ENCODE results near the gene HINT2.

Gene HINT2

GRCh38 chr9:35769763-35770162 is 45.1 kb downstream of the HINT2 start:
- ATAC-seq (ENCODE audit: low read depth), result no peak
- H3K9me3 ChIP-seq (ENCODE audit: severe bottlenecking), result no peaks in the 10 kb centered on the region

DNA sequence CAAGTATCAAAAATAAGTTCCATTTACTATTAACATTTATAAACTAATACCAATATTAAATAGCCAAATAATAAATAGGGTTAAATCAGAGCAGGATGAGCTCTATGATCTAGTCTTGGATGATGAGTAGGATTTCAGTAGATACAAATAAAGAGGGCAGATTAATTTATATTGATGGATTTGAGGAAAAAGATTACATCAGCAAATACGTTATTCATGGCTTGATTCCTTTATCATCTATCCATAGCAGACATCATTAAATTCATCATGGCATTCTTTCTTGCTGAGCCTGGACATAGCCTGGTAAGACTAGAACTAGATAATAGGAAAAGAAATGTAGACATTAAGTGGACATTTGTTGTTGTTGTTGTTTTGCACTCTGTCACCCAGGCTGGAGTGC is 47.4 kb downstream of the HINT2 start:
- DNase-seq (ENCODE audit: low spot score), result no peak
- Histone ChIP-seq H3K27ac (ENCODE audit: poor library complexity, severe bottlenecking) (no peak overlapping the region), H3K9me3 (ENCODE audit: severe bottlenecking) (no peaks in the 10 kb centered on the region), H3K4me1 (ENCODE audit: insufficient read depth, poor library complexity, severe bottlenecking) (peaks cover 16% of the 10 kb centered on the region), H3K4me3 (ENCODE audit: severe bottlenecking) (no peak overlapping the region), H3K36me3 (ENCODE audit: low read depth) (no peaks in the 10 kb centered on the region), H3K27me3 (ENCODE audit: insufficient read depth, poor library complexity, severe bottlenecking) (no peaks in the 10 kb centered on the region)
- TF ChIP-seq, protein P1, sequence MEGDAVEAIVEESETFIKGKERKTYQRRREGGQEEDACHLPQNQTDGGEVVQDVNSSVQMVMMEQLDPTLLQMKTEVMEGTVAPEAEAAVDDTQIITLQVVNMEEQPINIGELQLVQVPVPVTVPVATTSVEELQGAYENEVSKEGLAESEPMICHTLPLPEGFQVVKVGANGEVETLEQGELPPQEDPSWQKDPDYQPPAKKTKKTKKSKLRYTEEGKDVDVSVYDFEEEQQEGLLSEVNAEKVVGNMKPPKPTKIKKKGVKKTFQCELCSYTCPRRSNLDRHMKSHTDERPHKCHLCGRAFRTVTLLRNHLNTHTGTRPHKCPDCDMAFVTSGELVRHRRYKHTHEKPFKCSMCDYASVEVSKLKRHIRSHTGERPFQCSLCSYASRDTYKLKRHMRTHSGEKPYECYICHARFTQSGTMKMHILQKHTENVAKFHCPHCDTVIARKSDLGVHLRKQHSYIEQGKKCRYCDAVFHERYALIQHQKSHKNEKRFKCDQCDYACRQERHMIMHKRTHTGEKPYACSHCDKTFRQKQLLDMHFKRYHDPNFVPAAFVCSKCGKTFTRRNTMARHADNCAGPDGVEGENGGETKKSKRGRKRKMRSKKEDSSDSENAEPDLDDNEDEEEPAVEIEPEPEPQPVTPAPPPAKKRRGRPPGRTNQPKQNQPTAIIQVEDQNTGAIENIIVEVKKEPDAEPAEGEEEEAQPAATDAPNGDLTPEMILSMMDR (IDR thresholded peaks at IDR 0.05; ENCODE audit: poor library complexity, severe bottlenecking), result no peak
- ATAC-seq (ENCODE audit: low read depth), result no peak

More at GRCh38 chr9:35769763-35770162, 45.1 kb downstream of the HINT2 start:
- TF ChIP-seq, protein P1 (IDR thresholded peaks at IDR 0.05; ENCODE audit: poor library complexity, severe bottlenecking), result no peak
- Histone ChIP-seq H3K4me1 (ENCODE audit: insufficient read depth, poor library complexity, severe bottlenecking) (peaks cover 16% of the 10 kb centered on the region), H3K4me3 (ENCODE audit: severe bottlenecking) (no peak overlapping the region), H3K27ac (ENCODE audit: poor library complexity, severe bottlenecking) (no peak overlapping the region), H3K27me3 (ENCODE audit: insufficient read depth, poor library complexity, severe bottlenecking) (no peaks in the 10 kb centered on the region), H3K36me3 (ENCODE audit: low read depth) (no peaks in the 10 kb centered on the region)
- DNase-seq (ENCODE audit: low spot score), result no peak

GRCh38 chr9:35766997-35767396 is 47.8 kb downstream of the HINT2 start:
- Histone ChIP-seq H3K36me3 (ENCODE audit: low read depth) (no peaks in the 10 kb centered on the region), H3K4me3 (ENCODE audit: severe bottlenecking) (no peak overlapping the region), H3K9me3 (ENCODE audit: severe bottlenecking) (no peaks in the 10 kb centered on the region), H3K4me1 (ENCODE audit: insufficient read depth, poor library complexity, severe bottlenecking) (peaks cover 11% of the 10 kb centered on the region), H3K27me3 (ENCODE audit: insufficient read depth, poor library complexity, severe bottlenecking) (no peaks in the 10 kb centered on the region), H3K27ac (ENCODE audit: poor library complexity, severe bottlenecking) (no peak overlapping the region)
- ATAC-seq (ENCODE audit: low read depth), result no peak
- TF ChIP-seq, protein P1 (IDR thresholded peaks at IDR 0.05; ENCODE audit: poor library complexity, severe bottlenecking), result no peak
- DNase-seq (ENCODE audit: low spot score), result no peak

- Histone ChIP-seq H3K36me3 (ENCODE audit: low read depth) (no peaks in the 10 kb centered on the region), H3K27me3 (ENCODE audit: insufficient read depth, poor library complexity, severe bottlenecking) (no peaks in the 10 kb centered on the region), H3K4me1 (ENCODE audit: insufficient read depth, poor library complexity, severe bottlenecking) (peaks cover 7% of the 10 kb centered on the region), H3K4me3 (ENCODE audit: severe bottlenecking) (no peak overlapping the region), H3K9me3 (ENCODE audit: severe bottlenecking) (no peaks in the 10 kb centered on the region), H3K27ac (ENCODE audit: poor library complexity, severe bottlenecking) (no peak overlapping the region)
- TF ChIP-seq, protein P1 (IDR thresholded peaks at IDR 0.05; ENCODE audit: poor library complexity, severe bottlenecking), result no peak
- DNase-seq (ENCODE audit: low spot score) (no peak), ATAC-seq (ENCODE audit: low read depth) (no peak)
These were observed 51.0 kb downstream of the HINT2 start for GRCh38 chr9:35763803-35764202.

DNA sequence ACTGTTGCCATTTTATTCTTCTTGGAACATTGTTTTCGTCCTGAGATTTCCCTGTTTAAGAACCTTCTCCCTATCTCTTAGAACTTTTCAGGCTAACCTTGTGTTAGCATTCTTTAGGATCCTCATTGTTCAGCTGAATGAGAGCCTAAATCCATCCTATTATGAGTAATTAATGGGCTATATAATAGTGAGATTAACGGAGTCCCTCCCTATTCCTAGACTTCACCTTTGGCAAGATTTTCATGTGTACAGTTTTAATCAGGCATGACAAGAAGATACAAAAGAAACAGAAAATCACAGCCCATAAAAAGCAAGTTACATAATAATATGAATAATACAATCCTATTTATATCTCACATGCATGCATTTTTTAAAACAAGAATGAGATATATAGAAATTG is 51.7 kb downstream of the HINT2 start:
- peaks cover 13% of the 10 kb centered on the region for H3K4me1 ChIP-seq (ENCODE audit: insufficient read depth, poor library complexity, severe bottlenecking)
- TF ChIP-seq, protein P1 (IDR thresholded peaks at IDR 0.05; ENCODE audit: poor library complexity, severe bottlenecking), result no peak
- ATAC-seq (ENCODE audit: low read depth) (no peak), DNase-seq (ENCODE audit: low spot score) (no peak)
- no peaks in the 10 kb centered on the region for H3K9me3 ChIP-seq (ENCODE audit: severe bottlenecking)
- no peak overlapping the region for H3K27ac ChIP-seq (ENCODE audit: poor library complexity, severe bottlenecking)
- H3K36me3 ChIP-seq (ENCODE audit: low read depth), result no peaks in the 10 kb centered on the region
- H3K4me3 ChIP-seq (ENCODE audit: severe bottlenecking), result no peak overlapping the region
- no peaks in the 10 kb centered on the region for H3K27me3 ChIP-seq (ENCODE audit: insufficient read depth, poor library complexity, severe bottlenecking)

All from RWPE2 (cell line).